Dedifferentiated amniotic fluid mesenchymal stem cell (primary cell): Measurements from ENCODE around the gene HLA-DMA.

ENCODE experiments used
- DNase-seq: peaks from one replicate; pipeline ENCODE4 v3.0.0-alpha.2; 2016; ENCODE audit errors: extremely low spot score

Gene HLA-DMA

GRCh38 chr6:32932132-32932868, 20.6 kb downstream of the HLA-DMA start:
- DNase-seq, result no peak

- no peak for DNase-seq
Measured at GRCh38 chr6:32931211-32931610, 21.7 kb downstream of the HLA-DMA start.

GRCh38 chr6:32922083-32922482, 30.8 kb downstream of the HLA-DMA start:
- DNase-seq, result no peak

- DNase-seq, result no peak
Measured at GRCh38 chr6:32920715-32921114, 32.2 kb downstream of the HLA-DMA start.

GRCh38 chr6:32912951-32913350, 39.9 kb downstream of the HLA-DMA start:
- DNase-seq, result no peak

- DNase-seq, result no peak
Measured at GRCh38 chr6:32908897-32909296, 44.0 kb downstream of the HLA-DMA start.

- DNase-seq, result peak; percentile 49
Measured at GRCh38 chr6:32906539-32906938, 46.4 kb downstream of the HLA-DMA start.

- DNase-seq, result no peak
Measured at GRCh38 chr6:32905078-32905477, 47.8 kb downstream of the HLA-DMA start.

GRCh38 chr6:32903952-32904351, 48.9 kb downstream of the HLA-DMA start:
- DNase-seq, result no peak
